Right lobe of liver (tissue), 4 donors: ENCODE results near the gene CLCN3.

ENCODE experiments used
- CTCF ChIP-seq, 4 donors: fragments of 200-600 bp in 3 of 4; fragments of 450-650 bp in 1 of 4; IDR thresholded peaks; one replicate each; pipeline versions ENCODE4 v1.5.1 to v1.8.0; 2016 to 2022; ENCODE audit warnings: antibody characterized with exemption in 4 of 4, mild to moderate bottlenecking in 2 of 4
- POLR2A ChIP-seq: fragments of 450-650 bp; IDR thresholded peaks from one replicate; pipeline ENCODE4 v1.6.1; 2017; ENCODE audit warnings: antibody characterized with exemption, mild to moderate bottlenecking
- donor health status: DM: no; HTN: no; CAD: no.
- donor health status: DM: no; HTN: no; CAD: no.
- donor health status: DM: no; HTN: yes; CAD: no.

GRCh38 chr4:169766741-169767140, 146.4 kb downstream of the CLCN3 start:
- TF ChIP-seq CTCF (IDR thresholded peaks at IDR 0.05) (no peak), POLR2A (no peak)
